WTC11 (cell line): ENCODE measurements around the gene GRXCR2.

Source experiments
- FOXJ3 ChIP-seq: sonication (generic); formaldehyde crosslinking; IDR thresholded peaks from 2 replicates; pipeline ENCODE4 v1.9.0; 2021; ENCODE audit warnings: missing genetic modification reagents, mild to moderate bottlenecking, borderline replicate concordance
- NR2C2 ChIP-seq: sonication (generic); formaldehyde crosslinking; IDR thresholded peaks from 2 replicates; pipeline ENCODE4 v1.8.0; 2022; ENCODE audit warnings: mild to moderate bottlenecking, missing genetic modification reagents
- ZBTB21 ChIP-seq: sonication (generic); formaldehyde crosslinking; IDR thresholded peaks from 2 replicates; pipeline ENCODE4 v1.8.1; 2023; ENCODE audit warnings: mild to moderate bottlenecking, missing genetic modification reagents, borderline replicate concordance
- ZNF263 ChIP-seq: sonication (generic); formaldehyde crosslinking; IDR thresholded peaks from 2 replicates; pipeline ENCODE4 v1.8.1; 2022; ENCODE audit warnings: low read depth, mild to moderate bottlenecking, moderate library complexity, missing genetic modification reagents

- TF ChIP-seq FOXJ3 (CRISPR knock-in tag) (no peak), ZNF263 (no peak), ZBTB21 (CRISPR knock-in tag) (no peak), NR2C2 (no peak)
These were observed 38.3 kb downstream of the GRXCR2 start for GRCh38 chr5:145834554-145834916.
